GM13976 (cell line): ENCODE measurements around the gene OSBPL3.

Source experiments
- DNase-seq: peaks from one replicate; pipeline ENCODE4 v3.0.0; 2012; ENCODE audit warnings: low spot score
- in situ Hi-C: fragments of 300-500 bp; cut with MboI; formaldehyde crosslinking; loops from one replicate; pipeline ENCODE4 v1.12.0; 2022; ENCODE audit warnings: low sequenced_read_pairs, mixed read lengths, inconsistent platforms; ENCODE audit not compliant: unreplicated experiment
- TF ChIP-seq, protein P1 (sequence below): IDR thresholded peaks from 2 replicates; pipeline ENCODE4 v1.5.1; 2012; ENCODE audit warnings: borderline replicate concordance, mild to moderate bottlenecking; ENCODE audit not compliant: insufficient read depth; ENCODE audit errors: extremely low read depth, missing control alignments, control extremely low read depth

OSBPL3 gene

DNA sequence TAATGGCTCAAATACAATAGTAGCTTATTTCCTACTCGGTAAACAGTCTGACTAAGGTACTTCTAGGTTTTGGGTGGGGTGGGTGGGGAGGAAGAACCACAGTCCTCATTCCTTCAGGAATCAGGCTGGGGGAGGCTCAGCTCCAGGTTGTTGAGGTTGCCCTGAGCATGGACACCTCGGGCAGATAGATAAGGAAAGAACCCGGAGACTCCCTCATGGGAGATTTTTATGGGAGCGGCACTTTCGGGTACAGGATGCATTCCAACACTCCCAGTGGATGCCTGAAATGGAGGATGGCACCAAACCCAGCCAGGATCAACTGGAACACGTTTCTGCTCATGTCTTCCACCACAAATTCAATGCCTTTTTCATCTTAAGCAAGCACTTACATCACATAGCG is 217.2 kb downstream of the OSBPL3 start:
- TF ChIP-seq, protein P1, sequence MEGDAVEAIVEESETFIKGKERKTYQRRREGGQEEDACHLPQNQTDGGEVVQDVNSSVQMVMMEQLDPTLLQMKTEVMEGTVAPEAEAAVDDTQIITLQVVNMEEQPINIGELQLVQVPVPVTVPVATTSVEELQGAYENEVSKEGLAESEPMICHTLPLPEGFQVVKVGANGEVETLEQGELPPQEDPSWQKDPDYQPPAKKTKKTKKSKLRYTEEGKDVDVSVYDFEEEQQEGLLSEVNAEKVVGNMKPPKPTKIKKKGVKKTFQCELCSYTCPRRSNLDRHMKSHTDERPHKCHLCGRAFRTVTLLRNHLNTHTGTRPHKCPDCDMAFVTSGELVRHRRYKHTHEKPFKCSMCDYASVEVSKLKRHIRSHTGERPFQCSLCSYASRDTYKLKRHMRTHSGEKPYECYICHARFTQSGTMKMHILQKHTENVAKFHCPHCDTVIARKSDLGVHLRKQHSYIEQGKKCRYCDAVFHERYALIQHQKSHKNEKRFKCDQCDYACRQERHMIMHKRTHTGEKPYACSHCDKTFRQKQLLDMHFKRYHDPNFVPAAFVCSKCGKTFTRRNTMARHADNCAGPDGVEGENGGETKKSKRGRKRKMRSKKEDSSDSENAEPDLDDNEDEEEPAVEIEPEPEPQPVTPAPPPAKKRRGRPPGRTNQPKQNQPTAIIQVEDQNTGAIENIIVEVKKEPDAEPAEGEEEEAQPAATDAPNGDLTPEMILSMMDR: no peak
- in situ Hi-C loops: no loop called here
- DNase-seq: no peak

GRCh38 chr7:24760968-24761367 is 219.0 kb downstream of the OSBPL3 start:
- TF ChIP-seq, protein P1: no peak
- DNase-seq: no peak
- in situ Hi-C loops: no loop called here

DNA sequence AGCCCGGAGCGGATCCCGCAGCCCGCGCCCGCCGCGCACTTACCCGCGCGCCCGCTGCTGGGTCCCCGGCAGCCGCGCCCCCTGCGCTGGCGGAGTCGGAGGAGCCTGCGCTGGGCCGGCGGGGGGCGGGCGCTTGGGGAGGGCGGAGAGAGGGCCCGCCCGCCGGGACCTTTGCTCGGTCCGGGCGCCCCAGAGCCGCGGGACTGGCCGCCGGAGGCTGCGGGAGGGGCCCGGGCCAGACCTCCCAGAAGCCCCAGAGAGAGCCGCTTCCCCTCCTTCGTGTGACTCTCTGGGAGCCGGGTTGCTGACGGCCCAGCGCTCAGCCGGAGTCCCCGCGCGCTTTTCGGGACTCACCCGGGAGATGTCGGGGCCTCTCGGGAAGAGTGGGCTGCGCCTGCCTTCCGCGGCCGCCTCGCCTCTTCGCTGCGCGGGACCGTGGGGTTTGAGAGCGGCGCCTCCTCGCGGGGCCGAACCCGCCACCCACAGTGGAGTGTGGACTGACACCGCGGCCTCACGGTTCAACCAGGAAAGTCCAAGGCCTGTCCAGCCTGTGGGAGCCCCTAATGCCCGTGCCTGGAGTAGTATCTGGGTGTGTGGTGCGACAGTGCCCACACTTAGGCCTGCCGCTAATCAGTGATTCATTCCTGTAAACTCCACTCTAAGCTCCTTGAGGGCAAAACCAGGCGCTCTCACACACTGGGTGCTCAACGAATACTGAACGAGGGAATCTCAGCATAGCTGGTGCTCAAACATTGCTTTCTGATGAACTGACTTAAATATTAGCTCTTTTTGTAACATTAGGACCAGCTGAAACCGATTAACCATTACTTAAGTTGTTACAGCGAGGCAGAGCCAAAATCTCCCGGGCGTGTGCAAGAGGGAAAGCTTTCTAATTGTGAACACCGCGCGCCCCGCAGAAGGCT is 222.4 kb downstream of the OSBPL3 start, which contains the start of gene GSDME:
Gene GSDME, minus strand, starts transcription at position 112 of the 923 bp plus-strand sequence. CDS start 7,690 bp downstream, outside the sequence.
- in situ Hi-C loops: no loop called here
- peak; percentile 88 for DNase-seq
- TF ChIP-seq, protein P1: no peak

DNA sequence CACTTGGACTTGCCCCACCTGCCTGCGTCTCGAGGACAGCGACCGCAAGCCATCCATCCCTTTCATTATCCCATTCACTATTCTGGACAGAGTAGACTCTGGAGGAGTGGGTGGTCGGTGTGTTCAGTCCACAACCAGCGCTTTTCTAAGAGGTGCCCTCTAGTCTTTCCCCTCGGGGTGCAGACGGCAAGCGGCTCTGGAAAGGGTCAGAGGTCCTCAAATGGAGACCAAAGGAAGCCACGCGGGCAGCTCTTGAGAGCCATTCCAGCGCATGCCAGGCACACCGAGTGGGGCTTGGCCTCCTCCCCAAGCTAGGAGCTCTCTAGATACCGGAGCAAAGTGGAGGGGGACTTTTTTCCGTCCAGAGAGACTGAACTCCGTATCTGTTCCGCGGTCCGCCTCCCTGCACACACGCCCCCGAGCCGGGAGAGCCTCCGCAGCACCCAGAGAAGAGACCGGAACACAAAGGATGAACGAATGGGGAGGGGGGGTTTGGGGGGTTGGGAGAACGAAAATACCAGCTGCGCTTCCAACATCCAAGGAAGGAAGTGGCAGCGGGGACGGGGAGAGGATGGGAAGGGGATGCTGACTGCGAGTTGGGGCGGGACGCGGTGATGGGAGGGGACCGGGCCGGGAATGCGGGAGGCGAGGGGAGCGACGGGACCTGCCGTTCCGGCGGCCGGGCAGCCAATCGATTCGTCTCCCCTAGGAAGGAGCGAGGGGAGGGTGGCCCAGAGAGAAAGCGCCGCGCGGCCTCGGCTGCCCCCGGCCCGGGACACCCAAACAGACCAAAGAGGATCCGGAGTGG is 223.2 kb downstream of the OSBPL3 start:
- in situ Hi-C loops: no loop called here
- TF ChIP-seq, protein P1: no peak
- peak; percentile 65 for DNase-seq

DNA sequence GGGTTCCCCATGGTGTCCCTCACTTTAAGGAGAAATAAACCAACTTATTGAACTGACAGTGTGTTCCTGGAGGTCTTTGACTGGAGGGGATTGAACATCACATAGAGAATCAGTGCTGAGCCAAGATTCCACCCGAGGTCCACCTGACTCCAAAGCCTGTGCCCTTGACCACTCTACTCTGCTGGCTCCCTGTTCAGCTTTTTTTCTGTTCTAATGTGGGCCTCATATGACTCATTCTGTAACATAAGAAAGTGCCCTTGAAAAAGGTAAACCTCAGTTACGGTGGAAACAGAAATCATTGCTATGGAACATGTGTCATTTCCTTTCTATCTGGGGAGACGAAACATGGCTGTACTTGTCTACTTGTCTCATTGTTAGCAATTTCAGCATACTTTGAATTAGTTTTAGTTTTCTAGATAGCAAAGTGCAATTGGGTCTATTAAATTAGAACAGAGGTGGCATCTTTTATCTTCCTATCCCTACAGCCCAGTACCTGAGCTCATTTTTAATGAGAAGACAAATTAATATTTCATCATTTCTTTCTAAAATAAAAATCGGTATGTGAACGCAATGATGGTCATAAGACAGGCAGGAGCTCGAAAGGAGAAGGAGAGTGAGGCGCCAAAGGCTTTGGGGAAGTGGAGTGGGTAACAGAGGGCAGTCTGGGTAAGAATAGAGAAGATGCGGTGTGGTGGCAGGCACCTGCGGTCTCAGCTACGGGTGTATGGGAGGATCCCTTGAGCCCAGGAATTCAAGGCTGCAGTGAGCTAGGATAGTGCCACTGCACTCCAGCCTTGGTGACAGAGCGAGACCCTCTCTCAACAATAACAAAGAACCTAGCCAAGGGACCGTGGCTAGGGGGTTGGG is 224.2 kb downstream of the OSBPL3 start:
- TF ChIP-seq, protein P1: no peak
- in situ Hi-C loops: no loop called here
- DNase-seq: peak; percentile 77
